Motor neuron (in vitro differentiated cells): Measurements from ENCODE around the gene ABI2. TPM values are rescaled to one million over a fixed set of nuclear protein-coding genes. Genes with fewer than 3 reads are reported as not detected.
A peak's percentile ranks its signal among the peaks of the same experiment; 100 is the strongest.
"Not testable (repeated sequence)": the region's sequence is repeated elsewhere in the genome, so short reads cannot be mapped to it uniquely, and the experiment has no call there.

Experiments used
- ATAC-seq, 8 experiments: fragments of 200-7000 bp; cut with Tn5 transposase; replicated peaks in 6 of 8; 2 replicates each; pipeline ENCODE4 v1.8.0; 2021; ENCODE audit warnings: mild to moderate bottlenecking in 8 of 8, moderate library complexity in 8 of 8
- H3K27ac ChIP-seq, 2 donors: fragments of 250-450 bp; sonication (Bioruptor Pico); 2 replicates each; pipeline ENCODE4 v1.9.0; 2021; ENCODE audit warnings: antibody characterized with exemption in 2 of 2, mild to moderate bottlenecking in 2 of 2, moderate library complexity in 1 of 2
- H3K4me1 ChIP-seq, 2 donors: fragments of 250-450 bp; sonication (Bioruptor Pico); replicated peaks in 1 of 2; 2 replicates each; pipeline ENCODE4 v1.6.1; 2021; ENCODE audit warnings: antibody characterized with exemption in 2 of 2, mild to moderate bottlenecking in 2 of 2, moderate library complexity in 1 of 2
- H3K4me3 ChIP-seq, 5 donors: fragments of 250-450 bp; sonication (Bioruptor Pico); 2 replicates each; pipeline ENCODE4 v1.9.0; 2021; ENCODE audit warnings: antibody characterized with exemption in 5 of 5, mild to moderate bottlenecking in 5 of 5, moderate library complexity in 4 of 5
- WGBS, 10 experiments: fragments of 450-650 bp; shearing (Covaris generic); methylation state at CpG; one replicate each; pipeline ENCODE4 v1.0.0; 2022; 5-methylcytosine and 5-hydroxymethylcytosine counted together
- in situ Hi-C, 9 experiments: fragments of 400-800 bp; cut with MboI; loops; one replicate each; pipeline ENCODE4 v1.15.0; 2021; ENCODE audit warnings: low sequenced_read_pairs in 9 of 9, low pct_unique_long_range_greater_than_20kb in 2 of 9; ENCODE audit not compliant: unreplicated experiment in 9 of 9
- total RNA-seq, 8 experiments: library from RNA; unstranded; fragments of 300-600 nt; gene quantifications; 2 replicates each; pipeline versions ENCODE4 v1.2.3 to v1.2.4, GENCODE V29; 2022

ABI2 gene
- total RNA-seq, 8 experiments from 2014 or later: 8.4 to 88.0 (median 64.6) TPM

GRCh38 chr2:203412546-203413331 lies 84.5 kb downstream of the ABI2 start:
- in situ Hi-C loops: no loop called here

GRCh38 chr2:203413796-203414195 lies 85.6 kb downstream of the ABI2 start:
- Histone ChIP-seq H3K4me3 (no peak overlapping the region), H3K27ac (no peak overlapping the region), H3K4me1 (no peaks in the 10 kb centered on the region)
- in situ Hi-C loops: no loop called here
- no peak for ATAC-seq

More at GRCh38 chr2:203412546-203413331, 84.5 kb downstream of the ABI2 start:
- Histone ChIP-seq H3K27ac (no peak overlapping the region), H3K4me3 (no peak overlapping the region), H3K4me1 (no peaks in the 10 kb centered on the region)
- peak in 3 of 8 experiments; percentile 83 to 99 (median 94) for ATAC-seq
- WGBS, 10 experiments: 13 to 100% (median 87%) methylated on average over 1 to 6 of the region's 7 CpGs

- in situ Hi-C loops: no loop called here
- 67 to 100% (median 99%) methylated on average over 1 to 8 of the region's 8 CpGs for WGBS, 10 experiments
- Histone ChIP-seq H3K4me3 (no peak overlapping the region), H3K4me1 (no peaks in the 10 kb centered on the region), H3K27ac (no peak overlapping the region)
- ATAC-seq: no peak
Measured at GRCh38 chr2:203418271-203418670, 90.1 kb downstream of the ABI2 start.

GRCh38 chr2:203427061-203427460 lies 98.9 kb downstream of the ABI2 start:
- 17 to 100% (median 86%) methylated on average over 1 to 2 of the region's 2 CpGs; no CpG with 5 or more reads in 5 of the 10 experiments for WGBS, 10 experiments
- no peak overlapping the region for H3K4me3 ChIP-seq
- ATAC-seq: peak in 7 of 8 experiments; percentile 21 to 84 (median 58)
- in situ Hi-C loops: no loop called here
- no peak overlapping the region for H3K27ac ChIP-seq
- H3K4me1 ChIP-seq: no peaks in the 10 kb centered on the region

GRCh38 chr2:203429643-203430042 lies 101.4 kb downstream of the ABI2 start:
- ATAC-seq, H3K4me1 ChIP-seq, in situ Hi-C loops, H3K4me3 ChIP-seq, H3K27ac ChIP-seq: not testable (repeated sequence)
- 80 to 100% (median 100%) methylated on average over 1 to 3 of the region's 4 CpGs; no CpG with 5 or more reads in 4 of the 10 experiments for WGBS, 10 experiments

GRCh38 chr2:203431391-203432185 lies 103.4 kb downstream of the ABI2 start:
- 78 to 100% (median 92%) methylated on average over 1 to 5 of the region's 5 CpGs for WGBS, 10 experiments
- H3K27ac ChIP-seq: no peak overlapping the region

GRCh38 chr2:203432811-203433210 lies 104.6 kb downstream of the ABI2 start:
- in situ Hi-C loops: no loop called here
- no peak for ATAC-seq
- Histone ChIP-seq H3K4me3 (no peak overlapping the region), H3K27ac (no peak overlapping the region), H3K4me1 (no peaks in the 10 kb centered on the region)
- WGBS, 10 experiments: 65 to 100% (median 94%) methylated on average over 1 to 6 of the region's 6 CpGs; no CpG with 5 or more reads in 1 of the 10 experiments

More at GRCh38 chr2:203431391-203432185, 103.4 kb downstream of the ABI2 start:
- Histone ChIP-seq H3K4me1 (no peaks in the 10 kb centered on the region), H3K4me3 (no peak overlapping the region)
- in situ Hi-C loops: no loop called here
- ATAC-seq: no peak

GRCh38 chr2:203436496-203436895 lies 108.3 kb downstream of the ABI2 start:
- H3K27ac ChIP-seq: no peak overlapping the region
- in situ Hi-C loops: no loop called here
- no peak overlapping the region for H3K4me3 ChIP-seq
- H3K4me1 ChIP-seq: no peaks in the 10 kb centered on the region
- ATAC-seq: no peak
- 50 to 100% (median 92%) methylated on average over 1 to 2 of the region's 2 CpGs; no CpG with 5 or more reads in 3 of the 10 experiments for WGBS, 10 experiments

GRCh38 chr2:203437511-203437910 lies 109.3 kb downstream of the ABI2 start:
- H3K4me1 ChIP-seq: peaks cover 0 to 4% of the 10 kb centered on the region in 2 donors
- in situ Hi-C loops: no loop called here
- H3K27ac ChIP-seq: no peak overlapping the region
- WGBS, 10 experiments: 33 to 100% (median 98%) methylated on average over 1 to 4 of the region's 4 CpGs; no CpG with 5 or more reads in 1 of the 10 experiments
- no peak for ATAC-seq
- H3K4me3 ChIP-seq: no peak overlapping the region

- Histone ChIP-seq H3K4me1 (peaks cover 0 to 4% of the 10 kb centered on the region in 2 donors), H3K4me3 (no peak overlapping the region), H3K27ac (no peak overlapping the region)
- in situ Hi-C loops: no loop called here
- WGBS, 10 experiments: 57 to 100% (median 83%) methylated on average over 1 of the region's 2 CpGs; no CpG with 5 or more reads in 3 of the 10 experiments
- no peak for ATAC-seq
Measured at GRCh38 chr2:203438528-203438927, 110.3 kb downstream of the ABI2 start.

- H3K27ac ChIP-seq: no peak overlapping the region
- WGBS, 10 experiments: no CpG with 5 or more reads among the region's 4 CpGs
- peaks cover 0 to 4% of the 10 kb centered on the region in 2 donors for H3K4me1 ChIP-seq
- ATAC-seq: peak in 1 of 8 experiments; percentile 14
- no peak overlapping the region for H3K4me3 ChIP-seq
- in situ Hi-C loops: no loop called here
Measured at GRCh38 chr2:203440671-203441070, 112.5 kb downstream of the ABI2 start.

GRCh38 chr2:203441463-203441862 lies 113.3 kb downstream of the ABI2 start:
- Histone ChIP-seq H3K4me1 (peaks cover 0 to 4% of the 10 kb centered on the region in 2 donors), H3K4me3 (no peak overlapping the region), H3K27ac (no peak overlapping the region)
- 80 to 100% (median 89%) methylated on average over 1 to 3 of the region's 3 CpGs; no CpG with 5 or more reads in 4 of the 10 experiments for WGBS, 10 experiments
- ATAC-seq: no peak
- in situ Hi-C loops: no loop called here

- in situ Hi-C loops: no loop called here
- no peak overlapping the region for H3K4me3 ChIP-seq
- H3K27ac ChIP-seq: no peak overlapping the region
- no peak for ATAC-seq
- WGBS, 10 experiments: 20 to 100% (median 67%) methylated on average over 1 to 5 of the region's 5 CpGs; no CpG with 5 or more reads in 2 of the 10 experiments
- peaks cover 0 to 4% of the 10 kb centered on the region in 2 donors for H3K4me1 ChIP-seq
Measured at GRCh38 chr2:203442463-203442862, 114.3 kb downstream of the ABI2 start.
